GM12878 (cell line): ENCODE data around the gene SACM1L. TPM values are rescaled to one million over a fixed set of nuclear protein-coding genes. Genes with fewer than 3 reads are reported as not detected.

Experiments used
- BCL11A ChIP-seq: IDR thresholded peaks from 2 replicates; pipeline ENCODE4 v1.6.1; 2011; ENCODE audit warnings: low read depth, low read length
- BRCA1 ChIP-seq: IDR thresholded peaks from 2 replicates; pipeline ENCODE4 v1.6.1; 2011; ENCODE audit warnings: low read depth, low read length, improper control_type of control experiment
- CBX3 ChIP-seq: fragments of 200-600 bp; sonication (generic); IDR thresholded peaks from 2 replicates; pipeline ENCODE4 v1.6.1; 2016; ENCODE audit warnings: low read depth, borderline replicate concordance
- CEBPB ChIP-seq, 2 experiments: fragments of 150-350 bp in 1 of 2; IDR thresholded peaks; 2 replicates each; pipeline ENCODE4 v1.6.1; 2012 to 2014; ENCODE audit warnings: low read depth in 2 of 2, low read length in 2 of 2, borderline replicate concordance in 1 of 2, inconsistent platforms in 1 of 2
- CHD2 ChIP-seq: IDR thresholded peaks from 2 replicates; pipeline ENCODE4 v1.6.1; 2011; ENCODE audit warnings: low read depth, low read length, improper control_type of control experiment, borderline replicate concordance
- E2F4 ChIP-seq: IDR thresholded peaks from 2 replicates; pipeline ENCODE4 v1.6.1; 2012; ENCODE audit warnings: low read depth, low read length, improper control_type of control experiment
- GATAD2B ChIP-seq: fragments of 450-650 bp; conservative IDR thresholded peaks from 2 replicates; pipeline ENCODE4 v1.6.1; 2017; ENCODE audit warnings: low read depth, mild to moderate bottlenecking, moderate library complexity
- HDAC6 ChIP-seq: fragments of 200-600 bp; sonication (generic); IDR thresholded peaks from one replicate; pipeline ENCODE4 v1.8.0; 2017; ENCODE audit warnings: antibody characterized with exemption; ENCODE audit not compliant: unreplicated experiment
- MYB ChIP-seq: fragments of 150-350 bp; IDR thresholded peaks from 2 replicates; pipeline ENCODE4 v1.6.1; 2014; ENCODE audit warnings: mild to moderate bottlenecking, low read depth, low read length, borderline replicate concordance
- NFIC ChIP-seq: IDR thresholded peaks from 2 replicates; pipeline ENCODE4 v1.6.1; 2012; ENCODE audit warnings: low read depth, mild to moderate bottlenecking, inconsistent platforms, low read length, moderate library complexity
- NR2C1 ChIP-seq: fragments of 450-650 bp; IDR thresholded peaks from 2 replicates; pipeline ENCODE4 v1.6.1; 2017; ENCODE audit warnings: antibody characterized with exemption, mild to moderate bottlenecking, moderate library complexity
- PML ChIP-seq: IDR thresholded peaks from 2 replicates; pipeline ENCODE4 v1.6.1; 2012; ENCODE audit warnings: low read length, inconsistent platforms
- RELB ChIP-seq: fragments of 450-650 bp; IDR thresholded peaks from 2 replicates; pipeline ENCODE4 v1.6.1; 2017; ENCODE audit warnings: low read depth, mild to moderate bottlenecking, moderate library complexity
- SREBF2 ChIP-seq: IDR thresholded peaks from 2 replicates; pipeline ENCODE4 v1.6.1; 2012; ENCODE audit warnings: mild to moderate bottlenecking, low read length
- TCF3 ChIP-seq: IDR thresholded peaks from 2 replicates; pipeline ENCODE4 v1.6.1; 2012; ENCODE audit warnings: low read depth, mild to moderate bottlenecking, low read length, borderline replicate concordance; ENCODE audit not compliant: insufficient read depth
- TCF7 ChIP-seq: IDR thresholded peaks from 2 replicates; pipeline ENCODE4 v1.6.1; 2014; ENCODE audit warnings: antibody characterized with exemption, borderline replicate concordance
- ZBTB11 ChIP-seq: fragments of 450-650 bp; formaldehyde crosslinking; IDR thresholded peaks from 2 replicates; pipeline ENCODE4 v1.5.0; 2022; ENCODE audit warnings: mild to moderate bottlenecking, missing genetic modification characterization
- ZBTB40 ChIP-seq: fragments of 450-650 bp; IDR thresholded peaks from 2 replicates; pipeline ENCODE4 v1.6.1; 2016; ENCODE audit warnings: mild to moderate bottlenecking, moderate library complexity, borderline replicate concordance
- polyA plus RNA-seq, 11 experiments: library from polyadenylated mRNA; depleted of rRNA in 4 of 11; unstranded in 6 of 11; stranded (reverse) in 5 of 11; fragments of >200 nt; fragmentation: Nextera tagmentation in 4 of 11; fragmentation: Illumina TruSeq in 1 of 11; extraction: Ambion mirVana in 4 of 11; extraction: Trizol in 1 of 11; gene quantifications; 1 replicate in 1 of 11; 2 replicates in 10 of 11; pipeline versions ENCODE4 v1.2.1 to v1.2.3, GENCODE V29; 2011 to 2016; ENCODE audit warnings: inconsistent platforms in 2 of 11, missing spikeins in 2 of 11, low read depth in 1 of 11
- total RNA-seq, 4 experiments: library from RNA; depleted of rRNA in 3 of 4; stranded (reverse); fragments of >200 nt in 3 of 4; fragmentation: Illumina TruSeq in 1 of 4; extraction: Trizol in 1 of 4; gene quantifications; 2 replicates each; pipeline versions ENCODE4 v1.2.1 to v1.2.3, GENCODE V29; 2013 to 2021

The SACM1L gene
- total and polyA plus RNA-seq, 10 of the 15 experiments (the other 5 are each of a cell fraction or from before 2014, with no cell fraction given) = 16.5 to 48.3 (median 28.9) TPM

GRCh38 chr3:45688882-45689786 lies at the start of gene SACM1L (continued):
- TF ChIP-seq ZBTB40 (peak; percentile 84; the same call in 1 of the 2 replicates), CBX3 (no peak), ZBTB11 (CRISPR knock-in tag) (no peak), MYB (no peak), E2F4 (0 out of 2 replicates have a peak, but pooled peaks have one; percentile 44), HDAC6 (no peak), CEBPB (IDR thresholded peaks at IDR 0.05; ENCODE audit: borderline replicate concordance in 1 of 2, low read depth in 2 of 2, low read length in 2 of 2) (no peak), GATAD2B (peak; percentile 21; the same call in 1 of the 2 replicates), SREBF2 (peak; percentile 97), TCF3 (0 out of 2 replicates have a peak, but pooled peaks have one; percentile 6), BRCA1 (0 out of 2 replicates have a peak, but pooled peaks have one; percentile 44), CHD2 (peak; percentile 91), NFIC (no peak; the same call in 1 of the 2 replicates), RELB (peak; percentile 86), BCL11A (no peak), TCF7 (peak; percentile 50; the same call in 1 of the 2 replicates), PML (0 out of 2 replicates have a peak, but pooled peaks have one; percentile 46), NR2C1 (no peak)
